ENCODE results near the gene ATP8B3. TPM values are rescaled to one million over a fixed set of nuclear protein-coding genes. Genes with fewer than 3 reads are reported as not detected.

Gene ATP8B3
- total and polyA plus RNA-seq, 3 donors from 2014 or later, result 33.2 to 84.2 (median 38.0) TPM

DNA sequence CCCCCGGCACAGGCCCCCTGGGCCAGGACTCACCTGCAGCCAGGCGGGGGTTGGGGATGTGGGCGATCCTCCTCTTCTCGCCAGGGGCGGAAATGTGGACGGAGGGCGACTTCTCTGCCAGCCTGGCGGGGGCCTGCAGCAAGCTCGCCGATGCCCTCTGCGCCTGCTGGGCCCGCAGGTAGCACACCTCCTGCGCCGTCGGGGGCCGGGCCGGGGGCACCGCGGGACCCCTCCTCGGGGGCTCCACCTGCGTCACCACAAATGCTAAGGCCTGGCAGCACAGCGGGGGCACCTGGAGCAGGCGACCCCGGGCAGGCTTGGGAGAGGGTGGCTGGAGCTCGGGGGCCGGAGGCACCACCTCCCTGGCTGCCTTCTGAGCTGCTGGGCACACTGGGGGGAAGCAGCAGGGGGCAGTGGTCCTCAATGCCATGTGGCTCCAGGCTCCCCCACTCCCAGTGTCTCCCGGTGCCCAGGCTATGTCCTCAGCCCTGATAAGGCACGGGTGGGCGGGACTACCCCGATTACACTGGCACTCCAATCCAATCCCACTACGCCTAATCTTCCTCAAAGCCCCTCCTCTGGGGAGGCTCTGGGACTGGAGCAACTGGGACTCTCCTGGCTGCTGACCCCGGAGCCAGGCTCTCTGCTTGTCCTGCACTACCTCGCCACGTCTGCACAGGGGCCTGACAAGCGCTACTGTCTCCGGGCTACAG, 11.6 kb upstream of the ATP8B3 start:
- peak; percentile 81 for DNase-seq
- TF ChIP-seq POLR2A (IDR thresholded peaks at IDR 0.05), result no peak
- TF ChIP-seq, protein P1, sequence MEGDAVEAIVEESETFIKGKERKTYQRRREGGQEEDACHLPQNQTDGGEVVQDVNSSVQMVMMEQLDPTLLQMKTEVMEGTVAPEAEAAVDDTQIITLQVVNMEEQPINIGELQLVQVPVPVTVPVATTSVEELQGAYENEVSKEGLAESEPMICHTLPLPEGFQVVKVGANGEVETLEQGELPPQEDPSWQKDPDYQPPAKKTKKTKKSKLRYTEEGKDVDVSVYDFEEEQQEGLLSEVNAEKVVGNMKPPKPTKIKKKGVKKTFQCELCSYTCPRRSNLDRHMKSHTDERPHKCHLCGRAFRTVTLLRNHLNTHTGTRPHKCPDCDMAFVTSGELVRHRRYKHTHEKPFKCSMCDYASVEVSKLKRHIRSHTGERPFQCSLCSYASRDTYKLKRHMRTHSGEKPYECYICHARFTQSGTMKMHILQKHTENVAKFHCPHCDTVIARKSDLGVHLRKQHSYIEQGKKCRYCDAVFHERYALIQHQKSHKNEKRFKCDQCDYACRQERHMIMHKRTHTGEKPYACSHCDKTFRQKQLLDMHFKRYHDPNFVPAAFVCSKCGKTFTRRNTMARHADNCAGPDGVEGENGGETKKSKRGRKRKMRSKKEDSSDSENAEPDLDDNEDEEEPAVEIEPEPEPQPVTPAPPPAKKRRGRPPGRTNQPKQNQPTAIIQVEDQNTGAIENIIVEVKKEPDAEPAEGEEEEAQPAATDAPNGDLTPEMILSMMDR (IDR thresholded peaks at IDR 0.05), result no peak
- intact Hi-C loops (cut with DNase I; ENCODE audit: low total_unique reads), result no loop called here
- Histone ChIP-seq H3K36me3 (ENCODE audit: low read depth, missing control alignments) (no peaks in the 10 kb centered on the region), H3K9me3 (no peaks in the 10 kb centered on the region), H3K27me3 (no peaks in the 10 kb centered on the region), H3K27ac (no peak overlapping the region), H3K4me1 (peaks cover 19% of the 10 kb centered on the region), H3K4me3 (no peak overlapping the region)
- WGBS, 2 donors, result 60 to 80% methylated on average over 15 to 31 of the region's 36 CpGs

DNA sequence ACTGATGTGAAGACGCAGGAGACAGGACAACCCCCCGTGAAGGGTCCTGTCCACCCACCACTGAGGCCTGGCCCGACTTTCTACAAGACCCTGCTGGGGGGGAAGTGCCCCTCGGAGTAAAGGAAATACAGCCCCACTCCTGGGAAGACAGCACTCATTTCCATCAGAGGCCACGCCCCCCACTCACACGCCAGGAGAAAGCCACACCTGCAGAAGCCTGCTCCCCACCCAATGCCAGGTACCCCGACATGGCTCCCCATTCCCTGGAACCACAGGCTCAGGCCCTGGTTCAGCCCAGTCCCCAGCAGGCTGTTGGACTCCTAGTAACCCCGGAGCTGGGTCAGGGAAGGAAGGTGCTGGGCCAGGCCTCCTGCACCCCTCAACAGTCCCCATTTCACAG, 10.9 kb upstream of the ATP8B3 start:
- intact Hi-C loops (cut with DNase I; ENCODE audit: low total_unique reads), result no loop called here
- no peaks in the 10 kb centered on the region for H3K27me3 ChIP-seq
- H3K4me3 ChIP-seq, result no peak overlapping the region
- no peak for DNase-seq
- no peak overlapping the region for H3K27ac ChIP-seq
- TF ChIP-seq POLR2A (IDR thresholded peaks at IDR 0.05), result no peak
- TF ChIP-seq, protein P1 (IDR thresholded peaks at IDR 0.05), result no peak
- H3K36me3 ChIP-seq (ENCODE audit: low read depth, missing control alignments), result no peaks in the 10 kb centered on the region
- H3K9me3 ChIP-seq, result no peaks in the 10 kb centered on the region
- H3K4me1 ChIP-seq, result peaks cover 14% of the 10 kb centered on the region
- WGBS, 2 donors, result 77% methylated on average over 8 of the region's 8 CpGs; no CpG with 5 or more reads in 1 of the 2 donors

DNA sequence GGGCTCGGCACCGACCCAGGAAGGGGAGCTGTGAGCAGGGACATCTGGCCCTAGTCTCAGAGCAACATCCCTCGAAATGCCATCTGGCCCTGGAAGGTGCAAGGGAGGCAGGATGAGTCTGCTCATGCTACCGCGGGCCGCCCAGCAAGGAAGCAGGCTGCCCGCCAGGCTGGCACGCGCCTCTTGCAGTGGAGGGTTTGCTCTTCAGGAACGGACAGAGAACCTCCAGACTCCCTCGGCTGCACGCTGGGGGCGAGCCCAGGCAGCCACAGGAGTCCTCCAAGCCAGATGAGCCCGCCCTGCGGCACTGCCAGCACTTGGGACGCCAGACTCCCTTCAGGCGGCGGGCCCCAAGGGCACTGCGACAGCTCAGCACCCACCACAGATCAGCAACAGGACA, 10.1 kb upstream of the ATP8B3 start:
- H3K27me3 ChIP-seq, result no peaks in the 10 kb centered on the region
- H3K36me3 ChIP-seq (ENCODE audit: low read depth, missing control alignments), result no peaks in the 10 kb centered on the region
- no peak overlapping the region for H3K4me3 ChIP-seq
- intact Hi-C loops (cut with DNase I; ENCODE audit: low total_unique reads), result no loop called here
- DNase-seq, result peak; percentile 56
- H3K9me3 ChIP-seq, result no peaks in the 10 kb centered on the region
- H3K27ac ChIP-seq, result no peak overlapping the region
- WGBS, 2 donors, result 67 to 69% methylated on average over 3 to 15 of the region's 19 CpGs
- TF ChIP-seq, protein P1 (IDR thresholded peaks at IDR 0.05), result no peak
- no peak for TF ChIP-seq POLR2A (IDR thresholded peaks at IDR 0.05)
- H3K4me1 ChIP-seq, result peaks cover 6% of the 10 kb centered on the region

DNA sequence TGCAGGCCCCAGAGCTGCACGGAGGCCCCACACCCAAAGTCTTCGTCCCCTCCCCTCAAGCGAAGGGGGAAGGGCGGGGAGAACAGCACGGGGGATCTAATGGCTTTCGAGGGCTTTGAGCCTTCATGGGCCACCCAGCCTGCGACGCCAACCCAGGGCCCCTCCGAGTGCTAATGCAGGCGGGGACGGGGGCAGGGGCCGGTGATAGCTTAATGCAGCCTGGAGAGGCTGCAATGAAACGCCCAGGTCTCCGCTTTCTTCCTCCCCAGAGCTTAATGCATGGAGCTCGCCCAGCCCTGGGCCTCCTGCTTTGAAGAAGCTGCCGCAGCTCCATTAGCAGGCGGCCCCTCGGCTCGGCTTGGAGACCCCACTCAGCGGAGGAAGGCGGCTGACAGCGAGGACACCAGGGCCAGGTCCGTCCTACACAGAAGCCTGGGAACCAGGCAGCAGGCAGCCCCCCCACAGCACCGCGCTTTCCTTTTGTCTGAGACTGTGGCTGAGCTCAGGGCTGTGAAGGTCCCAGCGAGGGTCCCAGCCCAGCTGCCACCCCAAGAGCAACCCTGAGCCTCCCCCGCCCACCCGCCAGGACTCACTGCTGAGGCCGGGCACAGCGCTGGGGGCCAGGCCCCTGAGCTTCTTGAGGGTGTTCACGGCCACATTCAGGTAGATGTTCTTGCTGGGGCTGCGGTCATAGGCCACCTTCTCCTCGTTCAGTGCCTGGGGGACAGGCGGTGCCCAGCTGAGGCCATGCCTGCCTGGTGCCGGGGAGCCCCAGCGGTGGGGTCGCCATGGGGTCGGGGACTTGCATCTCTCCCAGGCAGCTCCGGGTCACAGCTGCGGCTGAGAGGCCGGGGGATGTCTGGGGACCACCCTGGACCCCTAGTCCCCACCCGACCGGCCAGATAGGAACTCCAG, 7.5 kb upstream of the ATP8B3 start:
- intact Hi-C loops (cut with DNase I; ENCODE audit: low total_unique reads), result no loop called here
- Histone ChIP-seq H3K27ac (no peak overlapping the region), H3K9me3 (no peaks in the 10 kb centered on the region), H3K4me3 (no peak overlapping the region), H3K4me1 (no peaks in the 10 kb centered on the region), H3K27me3 (no peaks in the 10 kb centered on the region), H3K36me3 (ENCODE audit: low read depth, missing control alignments) (no peaks in the 10 kb centered on the region)
- WGBS, 2 donors, result 87 to 94% methylated on average over 18 to 38 of the region's 43 CpGs
- no peak for DNase-seq
- no peak for TF ChIP-seq POLR2A (IDR thresholded peaks at IDR 0.05)
- TF ChIP-seq, protein P1 (IDR thresholded peaks at IDR 0.05), result no peak

All from testis (tissue), 3 donors.